Ramos (cell line): ENCODE data around the gene TUBA4A.
"Not testable (repeated sequence)": the region's sequence is repeated elsewhere in the genome, so short reads cannot be mapped to it uniquely, and the experiment has no call there.

Experiments used
- in situ Hi-C: fragments of 300-500 bp; cut with MboI; formaldehyde crosslinking; loops from one replicate; pipeline ENCODE4 v1.14.3; 2022; ENCODE audit warnings: low sequenced_read_pairs; ENCODE audit not compliant: unreplicated experiment

The TUBA4A gene

DNA sequence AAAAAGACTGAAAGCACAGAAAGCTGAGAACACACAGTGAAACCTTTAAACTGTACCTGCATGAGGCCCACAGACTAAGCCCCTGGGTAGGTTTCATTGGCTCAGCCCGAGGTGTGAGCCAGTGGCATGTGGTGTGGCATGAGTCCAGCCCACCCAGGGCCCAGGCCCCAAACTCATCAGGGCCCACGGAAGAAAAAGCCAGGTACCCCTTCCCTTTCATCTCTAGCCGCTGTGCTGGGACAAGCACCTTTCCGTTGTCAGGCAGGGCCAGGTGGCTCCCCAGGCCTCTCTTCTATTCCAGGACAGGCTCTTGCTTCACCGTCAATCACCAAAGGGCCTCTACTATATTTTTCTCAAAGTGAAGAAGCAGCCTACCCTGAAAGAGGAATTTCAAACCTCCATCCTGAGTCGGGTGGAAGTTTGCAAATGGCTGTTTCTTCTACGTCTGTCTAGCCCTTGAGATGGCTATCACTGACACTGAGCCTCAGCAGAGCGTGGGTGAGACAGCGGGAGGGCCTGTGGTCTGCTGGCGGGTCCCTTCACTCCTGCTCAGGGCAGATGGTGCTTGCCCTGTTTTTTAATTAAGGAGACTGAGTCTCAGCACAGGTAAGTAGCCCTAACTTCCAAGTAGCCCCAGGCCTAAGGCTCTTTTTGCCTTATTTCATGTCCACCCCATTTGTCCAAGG, 34.0 kb upstream of the TUBA4A start:
- in situ Hi-C loops: no loop called here

DNA sequence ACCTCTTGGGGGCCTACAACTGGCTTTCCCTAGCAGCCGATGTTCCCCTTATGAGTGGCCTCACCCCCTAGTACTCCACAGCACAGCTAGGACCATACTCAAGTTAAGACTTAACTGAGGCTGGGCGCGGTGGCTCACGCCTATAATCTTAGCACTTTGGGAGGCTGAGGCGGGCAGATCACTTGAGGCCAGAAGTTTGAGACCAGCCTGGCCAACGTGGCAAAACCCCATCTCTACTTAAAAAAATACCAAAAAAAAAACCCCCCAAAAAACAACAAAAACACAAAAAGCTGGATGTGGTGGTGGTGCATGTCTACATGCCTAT, 33.4 kb upstream of the TUBA4A start:
- in situ Hi-C loops: not testable (repeated sequence)

DNA sequence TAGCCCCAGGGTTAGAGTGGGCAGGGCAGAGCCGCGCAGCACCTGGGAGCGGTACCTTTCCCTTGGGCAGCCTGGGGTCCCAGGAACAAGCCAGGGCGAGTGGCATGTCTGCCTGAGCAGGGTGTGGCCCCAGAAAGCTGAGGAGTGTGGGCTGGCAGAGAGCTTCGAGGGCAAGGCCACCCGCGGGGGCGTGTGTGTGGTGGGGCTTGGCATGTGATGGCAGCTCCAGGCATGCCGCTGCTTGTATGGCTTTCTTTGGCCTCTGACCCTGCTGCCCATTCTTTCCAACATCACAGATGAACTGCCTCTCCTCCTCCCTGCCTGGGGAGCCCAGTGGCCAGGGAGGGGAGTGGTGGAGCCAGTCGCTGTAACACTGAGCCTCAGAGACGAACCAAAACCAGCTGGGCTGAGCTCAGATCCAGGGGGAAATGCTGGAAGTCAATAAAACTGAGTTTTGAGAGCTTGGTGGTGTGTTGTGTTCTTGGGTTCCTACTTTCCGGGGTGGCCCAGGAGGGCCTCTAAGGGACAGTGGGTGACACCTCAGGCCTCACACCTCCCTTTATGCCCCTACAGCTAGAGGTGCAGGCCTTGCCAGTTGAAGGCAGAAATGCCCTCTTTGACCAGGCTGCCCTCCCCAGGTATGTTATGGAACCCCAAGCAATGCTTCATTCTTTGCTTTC, 32.9 kb upstream of the TUBA4A start:
- in situ Hi-C loops: no loop called here

DNA sequence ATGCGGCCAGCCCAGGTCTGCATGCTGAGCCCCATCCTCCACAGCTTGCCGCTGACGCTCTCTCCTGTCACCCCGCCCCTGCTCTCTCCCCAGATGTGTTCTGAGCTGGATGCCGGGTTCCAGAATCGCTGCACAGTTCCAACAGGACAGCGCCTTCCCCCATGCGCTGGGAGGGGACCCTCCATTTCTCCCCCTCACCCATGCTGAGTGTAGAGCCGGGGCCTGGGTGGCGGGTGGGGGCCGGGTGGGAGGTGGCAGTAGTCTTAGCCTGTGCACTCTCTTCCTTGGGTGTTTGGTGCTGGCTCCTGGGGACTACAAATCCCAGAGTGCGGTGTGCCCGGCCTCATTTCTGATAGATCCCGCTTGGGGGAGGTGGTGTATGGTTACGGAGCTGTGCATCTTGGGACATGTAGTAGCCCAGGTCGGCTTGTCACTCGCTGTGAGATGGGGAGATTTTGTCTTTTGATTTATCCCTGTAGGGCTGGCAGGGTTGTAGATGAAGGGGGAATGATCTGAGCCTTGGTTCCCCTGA, 32.2 kb upstream of the TUBA4A start:
- in situ Hi-C loops: no loop called here

DNA sequence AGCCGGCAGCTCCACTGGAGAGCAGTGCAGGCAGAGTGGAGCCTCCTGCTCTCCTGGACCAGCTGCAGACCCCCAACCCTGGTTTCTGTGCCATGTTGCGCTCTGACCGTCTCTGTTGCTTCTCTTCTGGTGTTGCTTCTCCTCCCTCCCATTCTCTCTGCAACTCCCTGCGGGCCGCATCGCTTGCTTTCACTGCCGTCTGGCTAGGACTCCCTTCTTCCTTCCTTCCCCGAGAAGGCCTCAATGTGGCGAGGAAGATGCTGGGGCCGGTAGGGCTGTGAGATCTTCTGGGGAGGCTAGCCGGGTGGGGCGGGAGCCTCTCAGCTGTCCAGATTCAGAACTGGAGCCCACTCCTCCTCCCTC, 31.6 kb upstream of the TUBA4A start:
- in situ Hi-C loops: no loop called here

DNA sequence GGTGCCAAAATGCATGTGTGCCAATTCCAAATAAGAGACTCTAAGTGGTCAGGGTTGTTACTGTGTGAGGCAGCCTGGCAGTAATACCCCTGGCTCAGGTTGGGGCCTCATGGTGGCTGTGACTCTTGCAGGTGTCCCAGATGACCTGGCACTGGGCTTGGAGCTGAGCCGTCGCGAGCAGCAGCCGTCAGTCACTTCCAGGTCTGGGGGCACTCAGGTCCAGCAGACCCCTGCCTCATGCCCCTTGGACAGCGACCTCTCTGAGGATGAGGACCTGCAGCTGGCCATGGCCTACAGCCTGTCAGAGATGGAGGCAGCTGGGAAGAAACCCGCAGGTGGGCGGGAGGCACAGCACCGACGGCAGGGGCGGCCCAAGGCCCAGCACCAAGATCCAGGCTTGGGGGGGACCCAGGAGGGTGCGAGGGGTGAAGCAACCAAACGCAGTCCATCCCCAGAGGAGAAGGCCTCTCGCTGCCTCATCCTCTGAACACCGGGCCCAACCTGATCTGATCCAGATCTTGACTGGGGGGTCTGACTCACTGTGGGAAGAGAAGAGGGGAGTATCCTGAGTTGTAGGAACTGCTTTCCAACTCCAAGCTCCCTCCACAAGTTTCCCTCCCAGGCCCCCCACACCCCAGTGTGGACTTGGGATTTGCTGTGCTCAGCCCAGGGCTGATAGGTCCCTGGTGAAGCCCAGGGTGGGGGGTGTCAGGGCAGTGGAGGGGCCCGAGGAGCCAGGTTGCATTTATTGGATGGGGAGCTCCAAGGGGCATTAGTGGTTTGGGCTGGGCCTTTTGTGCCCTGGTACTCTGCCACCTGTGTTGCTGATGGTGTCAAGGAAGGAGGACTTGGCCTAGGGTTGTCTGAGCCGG, 31.0 kb upstream of the TUBA4A start:
- in situ Hi-C loops: no loop called here

DNA sequence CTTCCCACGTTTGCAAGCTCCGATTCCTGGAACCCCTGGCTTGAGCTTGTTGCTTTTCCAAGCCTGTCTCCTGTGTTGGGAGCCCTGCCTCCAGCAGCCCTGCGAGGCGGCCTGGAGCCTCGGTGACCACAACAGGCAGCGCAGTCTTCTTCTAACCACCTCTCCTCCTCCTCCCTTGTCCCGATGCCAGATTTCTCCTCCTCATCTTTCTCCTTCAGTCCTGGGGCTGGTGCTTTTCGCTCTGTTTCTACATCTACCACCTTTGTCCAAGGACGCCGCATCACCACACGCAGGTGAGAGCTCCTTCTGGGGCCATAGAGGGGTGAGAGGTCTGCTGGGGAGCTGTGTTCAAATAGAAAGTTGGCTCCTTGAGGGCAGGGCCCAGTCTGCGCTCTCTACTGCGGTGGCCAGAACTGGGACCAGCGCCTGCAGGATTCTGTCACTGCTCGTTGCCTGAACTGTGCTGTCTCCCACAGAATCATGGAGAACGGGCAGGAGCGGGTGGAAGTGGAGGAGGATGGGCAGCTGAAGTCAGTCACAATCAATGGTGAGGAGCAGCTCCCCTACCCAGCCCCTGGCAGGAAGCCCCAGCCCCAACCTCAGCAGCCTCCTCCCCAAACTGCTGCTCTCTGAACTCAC, 29.3 kb upstream of the TUBA4A start:
- in situ Hi-C loops: no loop called here

DNA sequence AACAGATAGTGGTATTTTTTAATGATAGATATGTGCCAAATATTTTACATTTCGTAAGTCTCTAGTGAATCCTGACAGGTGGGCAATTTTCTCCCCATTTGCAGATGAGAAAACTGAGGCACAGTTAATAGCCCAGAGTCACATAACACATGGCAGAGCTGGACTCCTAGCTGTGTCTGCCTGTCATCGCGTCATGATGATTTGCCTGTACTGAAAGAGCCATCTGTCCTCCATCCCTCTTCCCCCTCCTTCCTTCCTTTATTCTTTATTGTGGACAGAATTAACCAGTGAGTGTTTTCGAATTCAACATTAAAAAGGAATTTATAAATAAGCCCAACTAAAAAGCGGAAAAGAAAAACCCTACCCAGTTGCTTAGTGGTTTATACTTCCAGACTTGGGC, 28.7 kb upstream of the TUBA4A start:
- in situ Hi-C loops: no loop called here

DNA sequence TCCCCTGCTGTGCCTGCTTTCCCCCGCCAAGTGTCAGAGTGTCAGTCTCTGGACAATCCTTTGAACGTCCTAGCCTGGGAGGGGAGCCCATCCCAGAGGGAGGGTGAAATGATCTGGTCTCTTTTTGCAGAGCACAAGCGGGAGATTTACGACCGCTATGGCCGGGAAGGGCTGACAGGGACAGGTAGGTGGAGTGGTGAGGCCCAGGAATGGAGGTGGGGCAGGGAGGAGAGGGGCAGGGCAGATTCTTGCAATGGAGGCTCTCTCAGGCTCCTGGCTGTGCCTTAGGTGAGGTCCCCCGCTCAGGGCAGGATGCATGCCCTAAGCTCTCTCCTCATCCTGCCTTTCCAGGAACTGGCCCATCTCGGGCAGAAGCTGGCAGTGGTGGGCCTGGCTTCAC, 27.9 kb upstream of the TUBA4A start:
- in situ Hi-C loops: no loop called here

DNA sequence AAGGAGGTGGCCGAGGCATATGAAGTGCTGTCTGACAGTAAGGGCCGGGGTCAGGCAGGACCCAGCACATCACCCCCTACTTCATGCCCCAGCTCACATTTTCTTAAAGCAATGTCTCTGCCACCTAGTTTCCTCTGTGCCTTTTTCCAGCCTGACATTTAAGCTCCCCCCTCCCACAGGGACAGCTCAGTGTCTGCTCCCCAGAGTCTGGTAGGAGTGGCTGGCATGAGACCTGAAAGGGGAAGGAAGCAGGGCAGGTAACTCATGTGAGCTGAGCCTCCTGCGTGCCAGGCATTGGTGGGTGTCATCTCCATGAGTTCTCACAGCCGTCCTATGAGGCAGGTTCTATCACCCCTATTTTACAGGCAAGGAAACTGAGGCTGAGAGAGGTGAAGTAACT, 26.9 kb upstream of the TUBA4A start:
- in situ Hi-C loops: no loop called here

DNA sequence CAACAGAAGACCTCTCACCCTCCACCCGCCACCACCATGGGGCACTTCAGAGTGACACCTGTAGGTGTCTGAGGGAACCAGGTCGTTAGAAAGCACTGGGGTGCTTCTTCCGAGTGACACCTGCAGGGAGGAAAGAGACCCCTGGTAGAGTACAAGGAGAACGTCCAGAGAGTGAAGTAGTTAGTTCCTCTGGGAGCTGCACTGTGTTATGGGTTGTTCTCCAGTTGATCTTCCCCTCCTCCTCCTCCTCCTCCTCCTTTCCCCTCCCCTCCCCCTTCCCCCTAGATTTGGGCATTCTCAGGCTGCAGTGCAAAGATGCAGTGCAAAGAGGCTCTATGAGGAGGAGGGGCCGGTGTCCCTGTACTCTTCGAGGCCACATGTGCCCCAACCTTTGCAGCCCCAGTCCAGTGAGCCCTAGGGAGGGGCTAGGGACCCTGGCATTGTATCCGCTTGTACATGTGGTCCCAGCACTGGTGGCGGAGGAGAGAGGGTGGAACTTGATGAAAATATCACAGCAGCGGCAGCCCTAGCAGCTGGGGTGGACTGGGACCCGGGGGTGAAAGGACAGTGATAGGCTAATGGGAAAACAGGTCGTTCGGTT, 26.3 kb upstream of the TUBA4A start:
- in situ Hi-C loops: no loop called here

DNA sequence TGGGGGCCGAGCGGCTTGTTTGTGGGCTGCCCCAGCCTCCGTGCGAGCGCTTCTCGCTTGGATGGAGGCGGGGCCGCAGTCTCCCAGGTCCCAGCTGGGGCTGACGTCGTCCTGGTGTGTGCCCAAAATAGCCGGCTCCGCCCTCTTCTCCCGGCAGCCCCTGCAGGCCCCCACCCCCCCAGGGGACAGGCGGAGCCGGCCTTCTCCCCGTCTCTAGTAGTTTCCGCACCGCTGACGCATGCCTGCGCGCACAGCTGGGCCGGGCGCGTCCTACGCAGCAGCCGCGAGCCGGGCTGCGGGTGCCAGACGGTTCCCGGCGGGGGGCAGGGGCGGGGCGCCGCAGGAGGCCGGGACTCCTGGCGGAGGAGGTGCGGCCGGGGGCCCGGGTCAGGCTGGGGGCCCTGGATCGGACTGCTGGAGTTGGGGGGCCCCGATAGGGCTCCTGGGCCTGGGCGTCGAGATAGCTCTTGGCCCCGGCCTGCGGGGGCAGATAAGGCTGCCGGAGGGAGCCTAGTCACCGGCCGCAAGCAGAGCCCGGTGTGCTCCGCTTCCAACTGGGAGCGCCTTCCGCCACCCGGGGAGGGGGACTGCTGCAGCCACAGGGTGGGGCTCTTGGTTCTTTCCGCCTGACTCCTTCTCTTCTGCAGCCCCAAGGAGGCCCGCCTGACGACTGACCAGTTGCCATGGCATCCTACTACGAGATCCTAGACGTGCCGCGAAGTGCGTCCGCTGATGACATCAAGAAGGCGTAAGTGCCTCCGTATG, 25.6 kb upstream of the TUBA4A start, which contains the start of gene DNAJB2:
DNAJB2 (plus strand) TSS at position 216 of the 765 bp plus-strand sequence; CDS start at position 684, 468 bp downstream.
- in situ Hi-C loops: no loop called here

DNA sequence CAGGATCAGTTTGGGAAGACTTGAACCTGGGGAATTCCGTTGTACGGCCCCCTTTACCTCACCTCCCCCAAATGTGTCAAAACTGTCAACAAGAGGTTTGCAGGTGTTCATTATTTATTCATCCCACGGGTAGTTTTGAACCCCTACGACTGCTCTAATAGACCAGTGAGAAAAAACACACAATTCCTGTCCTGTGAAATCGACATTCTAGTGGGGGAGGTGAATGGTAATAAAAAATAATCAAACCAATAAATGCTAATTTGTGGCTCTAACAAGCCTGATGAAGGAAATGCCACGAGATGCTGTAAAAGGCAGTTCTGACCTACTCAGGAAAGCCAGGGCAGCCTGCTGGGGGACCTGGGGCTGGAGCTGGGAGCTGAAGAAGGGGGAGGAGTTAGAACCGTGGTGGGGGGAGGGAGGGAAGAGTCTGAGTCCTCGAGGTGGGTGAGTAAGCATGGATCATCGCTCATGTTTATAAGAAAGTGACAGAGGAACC, 25.0 kb upstream of the TUBA4A start:
- in situ Hi-C loops: no loop called here

DNA sequence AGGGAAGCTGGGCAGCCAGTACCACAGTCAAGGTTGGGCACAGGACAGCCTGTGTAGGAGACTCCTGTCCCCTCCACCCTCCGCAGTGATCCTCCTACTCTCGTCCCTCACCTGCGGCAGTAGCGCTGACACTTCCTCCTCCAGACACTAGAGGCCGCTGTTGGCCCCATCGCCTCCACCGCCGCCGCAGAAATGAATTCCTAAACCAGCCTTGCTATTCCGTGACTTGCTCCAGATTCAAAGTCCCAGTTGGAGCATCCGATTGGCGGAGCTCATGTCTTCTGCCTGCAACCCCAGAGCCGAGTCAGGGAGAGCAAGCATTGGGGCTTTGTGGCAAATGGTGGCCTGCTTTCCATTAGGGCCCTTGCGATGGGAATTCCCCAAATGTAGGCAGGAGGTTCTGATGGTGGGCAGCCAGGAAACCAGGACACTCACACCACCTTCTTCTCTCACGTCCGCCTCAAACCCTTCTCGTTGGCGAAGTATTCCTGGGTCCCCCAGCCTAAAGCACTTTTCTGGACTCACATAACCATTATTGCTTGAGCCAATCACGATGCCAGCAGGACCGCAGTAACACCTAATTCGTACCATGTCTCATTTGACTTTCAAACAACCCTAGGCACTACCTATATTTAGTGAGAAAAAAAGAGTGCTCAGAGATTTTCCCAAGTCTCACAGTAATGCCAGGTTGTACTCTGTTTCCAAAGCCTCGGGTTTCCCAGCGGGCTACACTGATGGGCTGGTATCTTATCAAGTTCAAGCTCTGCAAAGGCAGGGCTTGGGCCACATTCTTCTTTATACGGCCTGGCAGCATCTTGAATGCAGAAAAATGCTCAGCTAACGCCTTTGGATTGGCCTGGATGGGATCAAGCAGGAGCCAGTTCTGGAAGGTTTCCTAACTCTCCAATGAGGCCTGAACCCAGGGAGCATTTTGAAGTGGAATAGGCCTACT, 24.3 kb upstream of the TUBA4A start:
- in situ Hi-C loops: no loop called here

DNA sequence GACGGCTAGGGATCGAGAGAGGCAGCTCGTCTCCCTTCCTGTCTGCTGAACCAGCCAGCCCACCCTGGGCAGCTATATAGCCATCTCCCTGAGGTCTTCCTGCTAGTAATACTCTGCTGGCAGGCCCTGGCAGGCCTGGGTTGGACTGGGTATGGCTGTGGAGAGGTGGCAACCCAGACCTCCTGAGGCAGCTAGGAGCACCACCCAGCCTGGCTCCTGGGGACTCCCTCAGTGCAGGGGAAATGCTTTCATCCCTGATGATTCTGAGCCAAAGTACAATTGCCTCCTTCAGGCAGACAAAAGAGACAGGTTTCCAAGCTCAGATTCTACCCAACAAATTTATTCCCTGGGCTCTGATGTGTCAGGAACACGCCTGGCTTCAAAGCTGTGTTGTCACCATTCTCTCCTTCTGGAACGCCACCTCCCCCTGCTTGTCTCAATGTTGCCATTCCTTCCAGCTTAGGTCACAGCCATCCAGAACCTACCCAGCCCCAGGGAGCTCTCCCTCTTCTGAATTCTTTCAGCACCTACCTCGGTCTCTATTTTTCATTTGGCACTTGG, 20.7 kb upstream of the TUBA4A start:
- in situ Hi-C loops: no loop called here

DNA sequence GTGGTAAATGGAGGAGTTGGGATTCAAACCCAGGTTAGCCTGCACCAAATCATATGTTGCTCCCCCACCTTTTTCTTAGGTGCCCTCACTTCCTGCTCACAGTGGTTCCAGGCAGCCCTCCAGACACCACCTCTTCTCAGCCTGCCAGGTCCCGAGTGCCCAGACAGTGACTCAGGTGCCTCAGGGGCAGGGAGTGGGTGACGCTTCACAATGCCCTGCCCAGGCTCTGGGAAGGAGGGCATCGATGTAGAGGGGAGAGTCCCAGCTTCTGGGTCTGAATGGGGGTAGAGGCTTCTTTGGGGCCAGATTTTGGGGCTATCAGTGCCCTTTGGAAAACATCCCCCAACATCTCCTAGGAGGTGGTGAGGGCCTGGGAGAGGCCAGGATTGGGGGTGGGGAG, 20.2 kb upstream of the TUBA4A start:
- in situ Hi-C loops: no loop called here

DNA sequence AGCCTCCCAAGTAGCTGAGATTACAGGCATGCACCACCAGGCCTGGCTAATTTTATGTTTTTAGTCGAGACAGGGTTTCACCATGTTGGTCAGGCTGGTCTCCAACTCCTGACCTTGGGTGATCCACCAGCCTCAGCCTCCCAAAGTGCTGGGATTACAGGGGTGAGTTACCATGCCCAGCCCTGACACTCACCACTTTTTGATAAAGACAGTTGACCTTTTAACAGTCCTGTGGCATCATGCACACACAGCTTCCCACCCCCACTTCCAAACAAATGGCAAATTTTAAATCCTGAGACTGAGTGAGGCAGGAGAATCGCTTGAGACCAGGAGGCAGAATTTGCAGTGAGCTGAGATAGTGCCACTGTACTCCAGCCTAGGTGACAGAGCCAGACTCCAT, 19.3 kb upstream of the TUBA4A start:
- in situ Hi-C loops: no loop called here

DNA sequence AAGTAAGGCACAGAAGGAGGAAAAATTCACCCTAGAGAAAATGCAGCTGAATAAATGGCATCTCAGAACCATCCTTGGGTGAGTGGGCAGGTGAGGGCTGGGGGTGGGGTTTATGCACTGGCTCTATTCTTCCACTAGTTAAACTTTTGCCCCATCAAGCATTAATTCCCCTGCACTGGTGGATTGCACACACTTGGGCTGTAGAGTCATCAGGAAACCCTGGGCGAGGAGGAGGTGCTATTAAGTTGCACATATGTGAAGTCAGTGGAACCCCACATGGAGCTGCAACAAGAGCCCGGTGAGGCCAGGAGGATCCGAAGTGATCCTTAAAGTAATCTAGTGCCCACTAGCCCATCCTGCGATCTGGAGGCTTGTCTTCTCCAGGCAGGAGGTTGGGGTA, 18.6 kb upstream of the TUBA4A start:
- in situ Hi-C loops: no loop called here
